Nephron (organoid): ENCODE results near the gene PDGFA.

Source experiments
- H3K27ac Mint-ChIP-seq, 3 experiments: 2 replicates each; pipeline ENCODE4 v1.8.0; 2020; ENCODE audit warnings: mixed read lengths in 3 of 3, mild to moderate bottlenecking in 2 of 3, moderate library complexity in 1 of 3
- H3K27me3 Mint-ChIP-seq: 2 replicates; pipeline ENCODE4 v1.8.0; 2021; ENCODE audit warnings: low read depth, mild to moderate bottlenecking, moderate library complexity, mixed read lengths
- H3K36me3 Mint-ChIP-seq: 2 replicates; pipeline ENCODE4 v1.8.0; 2020; ENCODE audit warnings: low read depth, mixed read lengths
- H3K4me1 Mint-ChIP-seq: 2 replicates; pipeline ENCODE4 v1.8.0; 2020; ENCODE audit warnings: mixed read lengths
- H3K4me3 Mint-ChIP-seq, 3 experiments: 2 replicates each; pipeline ENCODE4 v1.8.0; 2020; ENCODE audit warnings: mild to moderate bottlenecking in 3 of 3, mixed read lengths in 3 of 3, moderate library complexity in 2 of 3
- H3K9me3 Mint-ChIP-seq: 2 replicates; pipeline ENCODE4 v1.8.0; 2020; ENCODE audit warnings: mixed read lengths
- CTCF ChIP-seq, 3 experiments: fragments of 200-600 bp; sonication (generic); IDR thresholded peaks; one replicate each; pipeline ENCODE4 v1.5.0; 2021; ENCODE audit warnings: antibody characterized with exemption in 3 of 3; ENCODE audit not compliant: unreplicated experiment in 3 of 3

Gene PDGFA

GRCh38 chr7:522071-522950 lies 2.7 kb upstream of the PDGFA start:
- peak overlapping the region; percentile 72 to 77 (median 74) for H3K4me3 Mint-ChIP-seq
- H3K9me3 Mint-ChIP-seq, result no peaks in the 10 kb centered on the region
- H3K36me3 Mint-ChIP-seq, result no peaks in the 10 kb centered on the region

GRCh38 chr7:521221-522070 lies 1.8 kb upstream of the PDGFA start:
- no peak for TF ChIP-seq CTCF (IDR thresholded peaks at IDR 0.05; ENCODE audit: unreplicated experiment in 3 of 3)
- H3K36me3 Mint-ChIP-seq, result no peaks in the 10 kb centered on the region
- no peaks in the 10 kb centered on the region for H3K9me3 Mint-ChIP-seq
- peak overlapping the region; percentile 64 to 72 (median 72) for H3K4me3 Mint-ChIP-seq
- peak overlapping the region in 1 of 3 experiments; percentile 44 for H3K27ac Mint-ChIP-seq
- peaks cover 5% of the 10 kb centered on the region for H3K4me1 Mint-ChIP-seq
- peaks cover 47% of the 10 kb centered on the region for H3K27me3 Mint-ChIP-seq

More at GRCh38 chr7:522071-522950, 2.7 kb upstream of the PDGFA start:
- TF ChIP-seq CTCF (IDR thresholded peaks at IDR 0.05; ENCODE audit: unreplicated experiment in 3 of 3), result no peak
- H3K4me1 Mint-ChIP-seq, result peaks cover 4% of the 10 kb centered on the region
- peaks cover 47% of the 10 kb centered on the region for H3K27me3 Mint-ChIP-seq
- H3K27ac Mint-ChIP-seq, result peak overlapping the region in 1 of 3 experiments; percentile 55

- Mint-ChIP-seq H3K36me3 (no peaks in the 10 kb centered on the region), H3K27me3 (peaks cover 47% of the 10 kb centered on the region), H3K9me3 (no peaks in the 10 kb centered on the region), H3K4me1 (peaks cover 12% of the 10 kb centered on the region), H3K4me3 (peak overlapping the region; percentile 64 to 72 (median 72)), H3K27ac (no peak overlapping the region)
- peak in 1 of 3 experiments; percentile 26 for TF ChIP-seq CTCF (IDR thresholded peaks at IDR 0.05; ENCODE audit: unreplicated experiment in 3 of 3)
Observed at GRCh38 chr7:520503-521161, 986 bp upstream of the PDGFA start.

GRCh38 chr7:518630-519483 lies 789 bp downstream of the PDGFA start:
- Mint-ChIP-seq H3K27me3 (peaks cover 44% of the 10 kb centered on the region), H3K4me1 (peaks cover 22% of the 10 kb centered on the region), H3K36me3 (no peaks in the 10 kb centered on the region), H3K4me3 (peak overlapping the region; percentile 92 to 96 (median 94)), H3K27ac (peak overlapping the region in 2 of 3 experiments; percentile 64 to 87), H3K9me3 (no peaks in the 10 kb centered on the region)
- no peak for TF ChIP-seq CTCF (IDR thresholded peaks at IDR 0.05; ENCODE audit: unreplicated experiment in 3 of 3)
